Measurements from ENCODE around the gene IZUMO4. TPM values are rescaled to one million over a fixed set of nuclear protein-coding genes. Genes with fewer than 3 reads are reported as not detected.

IZUMO4 gene
- total and polyA plus RNA-seq, 7 experiments from 2014 or later: 0.73 to 26.8 (median 15.4) TPM

- no peak for ATAC-seq
- intact Hi-C loops (cut with micrococcal nuclease): no loop called here
- Mint-ChIP-seq H3K27me3 (no peaks in the 10 kb centered on the region), H3K4me1 (peaks cover 0 to 10% (median 0%) of the 10 kb centered on the region in 7 donors), H3K4me3 (no peak overlapping the region), H3K36me3 (peaks cover 9 to 32% (median 9%) of the 10 kb centered on the region in 5 donors), H3K27ac (no peak overlapping the region), H3K9me3 (no peaks in the 10 kb centered on the region)
- Histone ChIP-seq H3K4me3 (ENCODE audit: low read length) (no peak overlapping the region), H3K4me1 (ENCODE audit: control insufficient read depth in 2 of 2, insufficient read depth in 2 of 2, low read length in 2 of 2) (peaks cover 0 to 12% of the 10 kb centered on the region in 2 donors), H3K27ac (ENCODE audit: low read depth, low read length) (no peak overlapping the region), H3K27me3 (ENCODE audit: control insufficient read depth in 2 of 2, insufficient read depth in 2 of 2, low read length in 2 of 2) (no peaks in the 10 kb centered on the region), H3K9me3 (ENCODE audit: control insufficient read depth in 2 of 3, low read length in 3 of 3) (no peaks in the 10 kb centered on the region), H3K36me3 (ENCODE audit: control insufficient read depth in 2 of 3, insufficient read depth in 3 of 3, low read length in 3 of 3) (peaks cover 0 to 95% (median 14%) of the 10 kb centered on the region in 3 experiments)
- DNase-seq: no peak
- ChIA-PET CTCF (no interaction called here), POLR2A (no interaction called here)
Observed at GRCh38 chr19:2114821-2115220, 18.1 kb downstream of the IZUMO4 start.

- POLR2A ChIA-PET: no interaction called here
- intact Hi-C loops (cut with micrococcal nuclease): no loop called here
- peaks cover 9 to 32% (median 9%) of the 10 kb centered on the region in 5 donors for H3K36me3 Mint-ChIP-seq
Observed at GRCh38 chr19:2115324-2115723, 18.6 kb downstream of the IZUMO4 start.

GRCh38 chr19:2115911-2116426, 19.3 kb downstream of the IZUMO4 start:
- peaks cover 9 to 32% (median 9%) of the 10 kb centered on the region in 5 donors for H3K36me3 Mint-ChIP-seq

More at GRCh38 chr19:2115324-2115723, 18.6 kb downstream of the IZUMO4 start:
- Histone ChIP-seq H3K4me3 (ENCODE audit: low read length) (no peak overlapping the region), H3K9me3 (ENCODE audit: control insufficient read depth in 2 of 3, low read length in 3 of 3) (no peaks in the 10 kb centered on the region), H3K36me3 (ENCODE audit: control insufficient read depth in 2 of 3, insufficient read depth in 3 of 3, low read length in 3 of 3) (peaks cover 0 to 95% (median 14%) of the 10 kb centered on the region in 3 experiments), H3K27ac (ENCODE audit: low read depth, low read length) (no peak overlapping the region), H3K4me1 (ENCODE audit: control insufficient read depth in 2 of 2, insufficient read depth in 2 of 2, low read length in 2 of 2) (peaks cover 0 to 12% of the 10 kb centered on the region in 2 donors), H3K27me3 (ENCODE audit: control insufficient read depth in 2 of 2, insufficient read depth in 2 of 2, low read length in 2 of 2) (no peaks in the 10 kb centered on the region)
- Mint-ChIP-seq H3K9me3 (no peaks in the 10 kb centered on the region), H3K27me3 (no peaks in the 10 kb centered on the region), H3K4me3 (no peak overlapping the region), H3K27ac (no peak overlapping the region), H3K4me1 (peaks cover 0 to 10% (median 0%) of the 10 kb centered on the region in 7 donors)
- ATAC-seq (no peak), DNase-seq (no peak)
- CTCF ChIA-PET: no interaction called here

GRCh38 chr19:2116507-2116906, 19.8 kb downstream of the IZUMO4 start:
- intact Hi-C loops (cut with micrococcal nuclease): no loop called here
- Mint-ChIP-seq H3K36me3 (peaks cover 9 to 38% (median 9%) of the 10 kb centered on the region in 5 donors), H3K27ac (no peak overlapping the region), H3K9me3 (no peaks in the 10 kb centered on the region), H3K4me3 (no peak overlapping the region), H3K27me3 (no peaks in the 10 kb centered on the region), H3K4me1 (peaks cover 0 to 10% (median 0%) of the 10 kb centered on the region in 7 donors)
- H3K36me3 ChIP-seq (ENCODE audit: control insufficient read depth in 2 of 3, insufficient read depth in 3 of 3, low read length in 3 of 3): peaks cover 0 to 95% (median 14%) of the 10 kb centered on the region in 3 experiments
- POLR2A ChIA-PET: no interaction called here
- no peak for ATAC-seq
- no peak for DNase-seq
- no peaks in the 10 kb centered on the region for H3K9me3 ChIP-seq (ENCODE audit: control insufficient read depth in 2 of 3, low read length in 3 of 3)
- H3K27me3 ChIP-seq (ENCODE audit: control insufficient read depth in 2 of 2, insufficient read depth in 2 of 2, low read length in 2 of 2): no peaks in the 10 kb centered on the region
- CTCF ChIA-PET: no interaction called here
- H3K4me3 ChIP-seq (ENCODE audit: low read length): no peak overlapping the region
- H3K4me1 ChIP-seq (ENCODE audit: control insufficient read depth in 2 of 2, insufficient read depth in 2 of 2, low read length in 2 of 2): peaks cover 0 to 12% of the 10 kb centered on the region in 2 donors
- H3K27ac ChIP-seq (ENCODE audit: low read depth, low read length): no peak overlapping the region

More at GRCh38 chr19:2115911-2116426, 19.3 kb downstream of the IZUMO4 start:
- Histone ChIP-seq H3K36me3 (ENCODE audit: control insufficient read depth in 2 of 3, insufficient read depth in 3 of 3, low read length in 3 of 3) (peaks cover 0 to 95% (median 13%) of the 10 kb centered on the region in 3 experiments), H3K4me1 (ENCODE audit: control insufficient read depth in 2 of 2, insufficient read depth in 2 of 2, low read length in 2 of 2) (peaks cover 0 to 12% of the 10 kb centered on the region in 2 donors), H3K4me3 (ENCODE audit: low read length) (no peak overlapping the region), H3K9me3 (ENCODE audit: control insufficient read depth in 2 of 3, low read length in 3 of 3) (no peaks in the 10 kb centered on the region), H3K27ac (ENCODE audit: low read depth, low read length) (no peak overlapping the region), H3K27me3 (ENCODE audit: control insufficient read depth in 2 of 2, insufficient read depth in 2 of 2, low read length in 2 of 2) (no peaks in the 10 kb centered on the region)
- Mint-ChIP-seq H3K27ac (no peak overlapping the region), H3K9me3 (no peaks in the 10 kb centered on the region), H3K4me3 (no peak overlapping the region), H3K27me3 (no peaks in the 10 kb centered on the region), H3K4me1 (peaks cover 0 to 10% (median 0%) of the 10 kb centered on the region in 7 donors)
- no peak for ATAC-seq
- no peak for DNase-seq
- ChIA-PET POLR2A (no interaction called here), CTCF (no interaction called here)
- intact Hi-C loops (cut with micrococcal nuclease): no loop called here

- H3K9me3 ChIP-seq (ENCODE audit: control insufficient read depth in 2 of 3, low read length in 3 of 3): no peaks in the 10 kb centered on the region
- no peak overlapping the region for H3K27ac ChIP-seq (ENCODE audit: low read depth, low read length)
- DNase-seq (no peak), ATAC-seq (no peak)
- H3K36me3 ChIP-seq (ENCODE audit: control insufficient read depth in 2 of 3, insufficient read depth in 3 of 3, low read length in 3 of 3): peaks cover 0 to 95% (median 14%) of the 10 kb centered on the region in 3 experiments
- POLR2A ChIA-PET: no interaction called here
- H3K4me1 ChIP-seq (ENCODE audit: control insufficient read depth in 2 of 2, insufficient read depth in 2 of 2, low read length in 2 of 2): peaks cover 0 to 6% of the 10 kb centered on the region in 2 donors
- Mint-ChIP-seq H3K27ac (no peak overlapping the region), H3K4me3 (no peak overlapping the region), H3K4me1 (peaks cover 0 to 7% (median 0%) of the 10 kb centered on the region in 7 donors), H3K27me3 (no peaks in the 10 kb centered on the region), H3K36me3 (peaks cover 7 to 38% (median 9%) of the 10 kb centered on the region in 5 donors), H3K9me3 (no peaks in the 10 kb centered on the region)
- H3K27me3 ChIP-seq (ENCODE audit: control insufficient read depth in 2 of 2, insufficient read depth in 2 of 2, low read length in 2 of 2): no peaks in the 10 kb centered on the region
- CTCF ChIA-PET: interaction anchor here (0.7 kb wide), 1 partner anchor 201 kb away, joined by 3 read pairs; no protein-coding TSS in a partner anchor
- no peak overlapping the region for H3K4me3 ChIP-seq (ENCODE audit: low read length)
- intact Hi-C loops (cut with micrococcal nuclease): no loop called here
Observed at GRCh38 chr19:2117215-2117960, 20.7 kb downstream of the IZUMO4 start.

GRCh38 chr19:2118438-2118837, 21.7 kb downstream of the IZUMO4 start:
- H3K4me3 ChIP-seq (ENCODE audit: low read length): no peak overlapping the region
- POLR2A ChIA-PET: no interaction called here
- no peaks in the 10 kb centered on the region for H3K27me3 ChIP-seq (ENCODE audit: control insufficient read depth in 2 of 2, insufficient read depth in 2 of 2, low read length in 2 of 2)
- no peak overlapping the region for H3K27ac Mint-ChIP-seq
- intact Hi-C loops (cut with micrococcal nuclease): no loop called here
- H3K9me3 Mint-ChIP-seq: no peaks in the 10 kb centered on the region
- peaks cover 0 to 5% (median 0%) of the 10 kb centered on the region in 7 donors for H3K4me1 Mint-ChIP-seq
- DNase-seq: no peak
- no peak for ATAC-seq
- H3K27ac ChIP-seq (ENCODE audit: low read depth, low read length): no peak overlapping the region
- no peaks in the 10 kb centered on the region for H3K9me3 ChIP-seq (ENCODE audit: control insufficient read depth in 2 of 3, low read length in 3 of 3)
- H3K27me3 Mint-ChIP-seq: no peaks in the 10 kb centered on the region
- no peak overlapping the region for H3K4me3 Mint-ChIP-seq
- peaks cover 0 to 97% (median 17%) of the 10 kb centered on the region in 3 experiments for H3K36me3 ChIP-seq (ENCODE audit: control insufficient read depth in 2 of 3, insufficient read depth in 3 of 3, low read length in 3 of 3)
- H3K4me1 ChIP-seq (ENCODE audit: control insufficient read depth in 2 of 2, insufficient read depth in 2 of 2, low read length in 2 of 2): no peaks in the 10 kb centered on the region
- H3K36me3 Mint-ChIP-seq: peaks cover 9 to 36% (median 9%) of the 10 kb centered on the region in 5 donors
- CTCF ChIA-PET: no interaction called here

Measured in naive thymus-derived CD4-positive, alpha-beta T cell (primary cell).